GM23338 (cell line): ENCODE measurements around the gene CDC25B. TPM values are rescaled to one million over a fixed set of nuclear protein-coding genes. Genes with fewer than 3 reads are reported as not detected.

ENCODE experiments used
- ATAC-seq: fragments of 200-7000 bp; cut with Tn5 transposase; 3 replicates; pipeline ENCODE4 v1.9.1; 2020
- DNase-seq: peaks from one replicate; pipeline ENCODE4 v3.0.0-alpha.2; 2015; ENCODE audit warnings: low spot score
- H2AFZ ChIP-seq: fragments of 200-600 bp; sonication (generic); 2 replicates; pipeline ENCODE4 v1.8.0; 2016; ENCODE audit warnings: antibody characterized with exemption, mild to moderate bottlenecking, moderate library complexity
- H3F3A ChIP-seq: fragments of 200-600 bp; sonication (generic); replicated peaks from 2 replicates; pipeline ENCODE4 v1.8.0; 2017; ENCODE audit warnings: antibody characterized with exemption, mixed run types, low read depth
- H3K27ac ChIP-seq: fragments of 200-600 bp; sonication (generic); 2 replicates; pipeline ENCODE4 v1.6.1; 2016; ENCODE audit warnings: low read depth
- H3K27me3 ChIP-seq: fragments of 200-600 bp; sonication (generic); 2 replicates; pipeline ENCODE4 v1.8.0; 2016; ENCODE audit warnings: mild to moderate bottlenecking, mixed run types, moderate library complexity; ENCODE audit not compliant: insufficient read depth
- H3K36me3 ChIP-seq: fragments of 200-600 bp; sonication (generic); 2 replicates; pipeline ENCODE4 v1.8.0; 2016; ENCODE audit warnings: mild to moderate bottlenecking; ENCODE audit not compliant: insufficient read depth
- H3K4me1 ChIP-seq: fragments of 200-600 bp; sonication (generic); 2 replicates; pipeline ENCODE4 v1.8.0; 2016; ENCODE audit warnings: mild to moderate bottlenecking, moderate library complexity; ENCODE audit not compliant: insufficient read depth
- H3K4me2 ChIP-seq: fragments of 200-600 bp; sonication (generic); 2 replicates; pipeline ENCODE4 v1.7.1; 2017; ENCODE audit warnings: mixed run types
- H3K4me3 ChIP-seq: fragments of 200-600 bp; sonication (generic); 2 replicates; pipeline ENCODE4 v1.6.1; 2016; ENCODE audit warnings: mixed run types
- H3K79me2 ChIP-seq: fragments of 200-600 bp; sonication (generic); replicated peaks from 2 replicates; pipeline ENCODE4 v1.8.0; 2017; ENCODE audit warnings: mild to moderate bottlenecking; ENCODE audit not compliant: insufficient read depth
- H3K9me2 ChIP-seq: fragments of 200-600 bp; sonication (generic); 2 replicates; pipeline ENCODE4 v1.8.0; 2017; ENCODE audit not compliant: insufficient read depth
- H4K20me1 ChIP-seq: fragments of 200-600 bp; sonication (generic); replicated peaks from 2 replicates; pipeline ENCODE4 v1.8.0; 2017; ENCODE audit warnings: mild to moderate bottlenecking; ENCODE audit not compliant: insufficient read depth
- H3K27ac Mint-ChIP-seq: 2 replicates; pipeline ENCODE4 v1.8.0; 2020; ENCODE audit warnings: inconsistent platforms, mild to moderate bottlenecking, moderate library complexity, mixed read lengths
- H3K27me3 Mint-ChIP-seq: 3 replicates; pipeline ENCODE4 v1.8.0; 2022; ENCODE audit warnings: low read depth, mild to moderate bottlenecking, moderate library complexity, mixed read lengths, inconsistent platforms; ENCODE audit not compliant: insufficient read depth, poor library complexity
- H3K36me3 Mint-ChIP-seq: 3 replicates; pipeline ENCODE4 v1.8.0; 2021; ENCODE audit warnings: low read depth, mild to moderate bottlenecking, inconsistent platforms, moderate library complexity, mixed read lengths
- H3K4me1 Mint-ChIP-seq: 3 replicates; pipeline ENCODE4 v1.8.0; 2020; ENCODE audit warnings: mild to moderate bottlenecking, inconsistent platforms, mixed read lengths
- H3K4me3 Mint-ChIP-seq: 3 replicates; pipeline ENCODE4 v1.8.0; 2021; ENCODE audit warnings: moderate library complexity, mild to moderate bottlenecking, inconsistent platforms, mixed read lengths
- H3K9me3 Mint-ChIP-seq: 3 replicates; pipeline ENCODE4 v1.8.0; 2020; ENCODE audit warnings: moderate library complexity, mild to moderate bottlenecking, inconsistent platforms, mixed read lengths
- CREB1 ChIP-seq: fragments of 250-450 bp; sonication (Bioruptor Pico); IDR thresholded peaks from 2 replicates; pipeline ENCODE4 v1.5.0; 2020; ENCODE audit warnings: low read depth, mild to moderate bottlenecking, moderate library complexity
- CTCF ChIP-seq, 2 experiments: fragments of 200-600 bp in 1 of 2; sonication (generic) in 1 of 2; conservative IDR thresholded peaks; 2 replicates each; pipeline versions ENCODE4 v1.5.1 to v1.6.1; 2016 to 2017; ENCODE audit warnings: antibody characterized with exemption in 2 of 2, low read depth in 2 of 2, mild to moderate bottlenecking in 2 of 2, moderate library complexity in 1 of 2
- ETS1 ChIP-seq: IDR thresholded peaks from 2 replicates; pipeline ENCODE4 v1.6.1; 2016; ENCODE audit warnings: antibody characterized with exemption
- EZH2 ChIP-seq: fragments of 200-600 bp; sonication (generic); IDR thresholded peaks from one replicate; pipeline ENCODE4 v1.8.0; 2017; ENCODE audit warnings: antibody characterized with exemption, mild to moderate bottlenecking, low read depth; ENCODE audit not compliant: unreplicated experiment
- EZH2phosphoT487 ChIP-seq: fragments of 200-600 bp; sonication (generic); IDR thresholded peaks from one replicate; pipeline ENCODE4 v1.8.1; 2018; ENCODE audit warnings: antibody characterized with exemption; ENCODE audit not compliant: unreplicated experiment
- JUNB ChIP-seq: IDR thresholded peaks from one replicate; pipeline ENCODE4 v1.6.1; 2016; ENCODE audit warnings: antibody characterized with exemption; ENCODE audit not compliant: unreplicated experiment
- NANOG ChIP-seq: IDR thresholded peaks from 2 replicates; pipeline ENCODE4 v1.6.1; 2016; ENCODE audit warnings: antibody characterized with exemption, borderline replicate concordance
- POLR2AphosphoS5 ChIP-seq: IDR thresholded peaks from 2 replicates; pipeline ENCODE4 v1.6.1; 2016; ENCODE audit warnings: antibody characterized with exemption, low read depth
- REST ChIP-seq: IDR thresholded peaks from one replicate; pipeline ENCODE4 v1.6.1; 2018; ENCODE audit warnings: antibody characterized with exemption; ENCODE audit not compliant: unreplicated experiment
- STAT1 ChIP-seq: IDR thresholded peaks from one replicate; pipeline ENCODE4 v1.6.1; 2016; ENCODE audit warnings: antibody characterized with exemption; ENCODE audit not compliant: unreplicated experiment
- ZNF114 ChIP-seq: fragments of 250-450 bp; sonication (Bioruptor Pico); IDR thresholded peaks from 2 replicates; pipeline ENCODE4 v1.5.0; 2020; ENCODE audit warnings: mild to moderate bottlenecking, moderate library complexity
- ZNF331 ChIP-seq: fragments of 250-450 bp; sonication (Bioruptor Pico); IDR thresholded peaks from 2 replicates; pipeline ENCODE4 v1.5.0; 2020; ENCODE audit warnings: low read depth, mild to moderate bottlenecking, moderate library complexity
- ZNF462 ChIP-seq: fragments of 250-450 bp; sonication (Bioruptor Pico); IDR thresholded peaks from 2 replicates; pipeline ENCODE4 v1.5.0; 2020; ENCODE audit warnings: mild to moderate bottlenecking, moderate library complexity
- polyA plus RNA-seq: library from polyadenylated mRNA; unstranded; fragments of >200 nt; fragmentation: Nextera tagmentation; extraction: Ambion mirVana; gene quantifications from 2 replicates; pipeline ENCODE4 v1.2.1, GENCODE V29; 2016
- total RNA-seq: library from RNA; depleted of rRNA; stranded (reverse); fragments of >200 nt; shearing (Covaris generic); gene quantifications from 2 replicates; pipeline ENCODE4 v1.2.3, GENCODE V29; 2014

Gene CDC25B
- total and polyA plus RNA-seq, 2 experiments from 2014 or later: 10.5 to 33.0 TPM

DNA sequence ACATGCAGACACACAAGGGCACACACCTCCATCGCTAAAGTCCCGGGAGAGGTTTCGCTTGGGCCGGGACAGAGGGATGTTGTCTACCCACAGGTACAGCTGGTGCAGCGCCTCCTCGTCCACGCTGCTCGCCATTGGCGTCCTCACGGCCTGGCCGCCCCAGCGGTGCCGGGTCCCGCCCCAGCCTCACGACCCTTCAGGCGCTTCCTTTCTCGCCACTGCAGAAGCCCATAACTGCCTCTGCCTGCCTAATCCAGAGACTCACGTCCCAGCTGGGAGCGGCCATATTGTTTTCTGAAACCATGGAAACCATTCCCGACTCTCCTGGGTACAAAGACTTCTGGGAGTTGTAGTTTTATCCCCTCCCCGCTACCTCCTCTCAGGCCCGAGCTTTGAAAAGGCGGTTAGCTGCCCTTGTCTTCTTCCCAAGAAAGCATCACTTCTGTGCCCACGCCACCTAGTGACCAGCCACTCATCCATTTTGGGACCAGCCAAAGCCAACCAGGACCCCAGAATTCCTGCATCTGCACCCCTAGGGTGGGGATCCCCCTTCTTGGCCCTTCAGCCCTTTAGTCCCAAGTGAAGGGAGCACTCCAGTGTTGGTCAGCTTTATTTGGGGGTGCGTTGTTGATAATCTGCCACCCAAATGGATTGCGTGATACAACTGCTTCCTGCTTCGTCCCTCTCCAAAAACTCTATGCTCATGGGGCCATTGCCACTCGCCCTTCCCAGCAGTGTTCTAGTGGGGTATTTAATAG is 14.8 kb upstream of the CDC25B start, which contains the start of gene SPEF1:
TSS of gene SPEF1 (minus strand) at position 296 of the 758 bp plus-strand sequence. CDS start at position 135, 161 bp downstream.
- Histone ChIP-seq H3K27ac (no peak within 1 kb of the TSS), H4K20me1 (peaks cover 25% of the 10 kb centered on the region), H3K27me3 (peaks cover 47% of the 10 kb centered on the region), H3K4me1 (peaks cover 13% of the 10 kb centered on the region; the same call in 1 of the 2 replicates), H3K36me3 (no peaks in the 10 kb centered on the region), H3K79me2 (no peaks in the 10 kb centered on the region; the same call in 1 of the 2 replicates), H3K4me3 (peak within 1 kb of the TSS; percentile 48), H3K9me2 (no peaks in the 10 kb centered on the region), H3K4me2 (peak within 1 kb of the TSS; percentile 69), H3F3A (peaks cover 12% of the 10 kb centered on the region; the same call in 1 of the 2 replicates), H2AFZ (no peak within 1 kb of the TSS; the same call in 1 of the 2 replicates)
- H3K27ac Mint-ChIP-seq: peak within 1 kb of the TSS; percentile 69; the same call in 1 of the 2 replicates
- peaks cover 6% of the 10 kb centered on the region; the same call in 2 of the 3 replicates for H3K36me3 Mint-ChIP-seq
- H3K9me3 Mint-ChIP-seq: no peaks in the 10 kb centered on the region
- peaks cover 32% of the 10 kb centered on the region for H3K27me3 Mint-ChIP-seq
- ATAC-seq (peak; percentile 43), DNase-seq (peak; percentile 99)
- TF ChIP-seq CTCF (conservative IDR thresholded peaks at IDR 0.05; ENCODE audit: low read depth in 2 of 2): peak; percentile 59 to 76
- no peak for TF ChIP-seq EZH2phosphoT487
- TF ChIP-seq STAT1: no peak
- TF ChIP-seq EZH2: no peak
- TF ChIP-seq REST: no peak
- TF ChIP-seq JUNB: no peak
- TF ChIP-seq ZNF462 (CRISPR knock-in tag): no peak
- no peak for TF ChIP-seq ZNF331 (CRISPR knock-in tag)
- peak; percentile 92 for TF ChIP-seq ETS1
- no peak for TF ChIP-seq NANOG
- TF ChIP-seq POLR2AphosphoS5: peak; percentile 24; the same call in 1 of the 2 replicates
- no peak for TF ChIP-seq ZNF114 (CRISPR knock-in tag)
- TF ChIP-seq CREB1: peak; percentile 27
- H3K4me1 Mint-ChIP-seq: peaks cover 34% of the 10 kb centered on the region
- peak within 1 kb of the TSS; percentile 68 for H3K4me3 Mint-ChIP-seq
